Endothelial cell (in vitro differentiated cells): Measurements from ENCODE around the gene MYO9B. TPM values are rescaled to one million over a fixed set of nuclear protein-coding genes. Genes with fewer than 3 reads are reported as not detected.
A peak's percentile ranks its signal among the peaks of the same experiment; 100 is the strongest.
"Not testable (repeated sequence)": the region's sequence is repeated elsewhere in the genome, so short reads cannot be mapped to it uniquely, and the experiment has no call there.

Source experiments
- DNase-seq: peaks from one replicate; pipeline ENCODE4 v3.0.0; 2021; ENCODE audit warnings: low spot score
- H3K27ac Mint-ChIP-seq: one replicate; pipeline ENCODE4 v1.8.0; 2021; ENCODE audit warnings: mixed read lengths, inconsistent platforms; ENCODE audit not compliant: unreplicated experiment
- H3K27me3 Mint-ChIP-seq: one replicate; pipeline ENCODE4 v1.8.0; 2021; ENCODE audit warnings: mild to moderate bottlenecking, moderate library complexity, mixed read lengths, inconsistent platforms; ENCODE audit not compliant: unreplicated experiment
- H3K36me3 Mint-ChIP-seq: one replicate; pipeline ENCODE4 v1.8.0; 2021; ENCODE audit warnings: mild to moderate bottlenecking, low read depth, mixed read lengths, inconsistent platforms; ENCODE audit not compliant: unreplicated experiment
- H3K4me1 Mint-ChIP-seq: one replicate; pipeline ENCODE4 v1.8.0; 2021; ENCODE audit warnings: mild to moderate bottlenecking, mixed read lengths, inconsistent platforms; ENCODE audit not compliant: unreplicated experiment
- H3K4me3 Mint-ChIP-seq: one replicate; pipeline ENCODE4 v1.8.0; 2021; ENCODE audit warnings: mild to moderate bottlenecking, mixed read lengths, inconsistent platforms; ENCODE audit not compliant: unreplicated experiment
- H3K9me3 Mint-ChIP-seq: one replicate; pipeline ENCODE4 v1.8.0; 2021; ENCODE audit warnings: mixed read lengths, inconsistent platforms; ENCODE audit not compliant: unreplicated experiment
- CTCF ChIP-seq: fragments of 200-600 bp; sonication (generic); IDR thresholded peaks from one replicate; pipeline ENCODE4 v1.5.0; 2021; ENCODE audit warnings: antibody characterized with exemption; ENCODE audit not compliant: unreplicated experiment
- total RNA-seq: library from RNA; stranded (reverse); fragmentation: NEBNext Ultra II Directional; extraction: Animal tissue kit (Norgen Biotek cat#: 25700); gene quantifications from one replicate; pipeline ENCODE4 v1.2.1, GENCODE V29; 2021; ENCODE audit not compliant: unreplicated experiment

The MYO9B gene
- total RNA-seq, 1 donor from 2014 or later = 62.4 TPM

GRCh38 chr19:17090583-17090982 lies 15.0 kb downstream of the MYO9B start:
- Mint-ChIP-seq H3K36me3 (peaks cover 13% of the 10 kb centered on the region), H3K4me3 (no peak overlapping the region), H3K27me3 (peaks cover 5% of the 10 kb centered on the region), H3K4me1 (peaks cover 9% of the 10 kb centered on the region), H3K27ac (peak overlapping the region; percentile 66), H3K9me3 (no peaks in the 10 kb centered on the region)
- no peak for DNase-seq
- no peak for TF ChIP-seq CTCF

GRCh38 chr19:17091758-17092333 lies 16.3 kb downstream of the MYO9B start:
- H3K4me3 Mint-ChIP-seq = no peak overlapping the region
- DNase-seq = no peak

GRCh38 chr19:17092696-17093095 lies 17.1 kb downstream of the MYO9B start:
- peaks cover 5% of the 10 kb centered on the region for H3K27me3 Mint-ChIP-seq
- H3K36me3 Mint-ChIP-seq = peaks cover 10% of the 10 kb centered on the region
- no peak overlapping the region for H3K4me3 Mint-ChIP-seq
- no peak for TF ChIP-seq CTCF
- H3K9me3 Mint-ChIP-seq = no peaks in the 10 kb centered on the region
- H3K4me1 Mint-ChIP-seq = peaks cover 9% of the 10 kb centered on the region
- DNase-seq = no peak
- no peak overlapping the region for H3K27ac Mint-ChIP-seq

More at GRCh38 chr19:17091758-17092333, 16.3 kb downstream of the MYO9B start:
- H3K9me3 Mint-ChIP-seq = no peaks in the 10 kb centered on the region
- no peak for TF ChIP-seq CTCF
- H3K36me3 Mint-ChIP-seq = peaks cover 12% of the 10 kb centered on the region
- peaks cover 5% of the 10 kb centered on the region for H3K27me3 Mint-ChIP-seq
- H3K4me1 Mint-ChIP-seq = peaks cover 9% of the 10 kb centered on the region
- H3K27ac Mint-ChIP-seq = no peak overlapping the region

GRCh38 chr19:17094694-17095093 lies 19.1 kb downstream of the MYO9B start:
- H3K27ac Mint-ChIP-seq, H3K36me3 Mint-ChIP-seq, H3K4me3 Mint-ChIP-seq, H3K4me1 Mint-ChIP-seq, H3K27me3 Mint-ChIP-seq, DNase-seq, H3K9me3 Mint-ChIP-seq: not testable (repeated sequence)

- no peak for TF ChIP-seq CTCF
- peaks cover 6% of the 10 kb centered on the region for H3K27me3 Mint-ChIP-seq
- H3K4me3 Mint-ChIP-seq = peak overlapping the region; percentile 29
- peaks cover 6% of the 10 kb centered on the region for H3K4me1 Mint-ChIP-seq
- peaks cover 4% of the 10 kb centered on the region for H3K36me3 Mint-ChIP-seq
- H3K27ac Mint-ChIP-seq = peak overlapping the region; percentile 59
- H3K9me3 Mint-ChIP-seq = no peaks in the 10 kb centered on the region
- DNase-seq = no peak
These were observed 19.8 kb downstream of the MYO9B start for GRCh38 chr19:17095141-17095919.
